K562 (cell line): Measurements from ENCODE around the gene TAF4.

Experiments
- RERE ChIP-seq: sonication (generic); formaldehyde crosslinking; IDR thresholded peaks from 2 replicates; pipeline ENCODE4 v1.8.0; 2023; ENCODE audit warnings: missing genetic modification reagents, mild to moderate bottlenecking, borderline replicate concordance
- TF ChIP-seq, protein P1 (sequence below), 3 experiments: IDR thresholded peaks in 2 of 3; conservative IDR thresholded peaks in 1 of 3; 2 replicates each; pipeline ENCODE4 v1.5.1; 2011 to 2012; ENCODE audit warnings: low read length in 3 of 3, mild to moderate bottlenecking in 3 of 3, control low read depth in 2 of 3, improper control_type of control experiment in 1 of 3, inconsistent platforms in 1 of 3, low read depth in 1 of 3, mixed read lengths in 1 of 3, moderate library complexity in 1 of 3; ENCODE audit not compliant: insufficient read depth in 2 of 3

GRCh38 chr20:61924858-61925554 is 140.7 kb downstream of the TAF4 start:
- no peak for TF ChIP-seq RERE (CRISPR knock-in tag)
- TF ChIP-seq, protein P1, sequence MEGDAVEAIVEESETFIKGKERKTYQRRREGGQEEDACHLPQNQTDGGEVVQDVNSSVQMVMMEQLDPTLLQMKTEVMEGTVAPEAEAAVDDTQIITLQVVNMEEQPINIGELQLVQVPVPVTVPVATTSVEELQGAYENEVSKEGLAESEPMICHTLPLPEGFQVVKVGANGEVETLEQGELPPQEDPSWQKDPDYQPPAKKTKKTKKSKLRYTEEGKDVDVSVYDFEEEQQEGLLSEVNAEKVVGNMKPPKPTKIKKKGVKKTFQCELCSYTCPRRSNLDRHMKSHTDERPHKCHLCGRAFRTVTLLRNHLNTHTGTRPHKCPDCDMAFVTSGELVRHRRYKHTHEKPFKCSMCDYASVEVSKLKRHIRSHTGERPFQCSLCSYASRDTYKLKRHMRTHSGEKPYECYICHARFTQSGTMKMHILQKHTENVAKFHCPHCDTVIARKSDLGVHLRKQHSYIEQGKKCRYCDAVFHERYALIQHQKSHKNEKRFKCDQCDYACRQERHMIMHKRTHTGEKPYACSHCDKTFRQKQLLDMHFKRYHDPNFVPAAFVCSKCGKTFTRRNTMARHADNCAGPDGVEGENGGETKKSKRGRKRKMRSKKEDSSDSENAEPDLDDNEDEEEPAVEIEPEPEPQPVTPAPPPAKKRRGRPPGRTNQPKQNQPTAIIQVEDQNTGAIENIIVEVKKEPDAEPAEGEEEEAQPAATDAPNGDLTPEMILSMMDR (IDR thresholded peaks at IDR 0.05 in 2 of 3, conservative IDR thresholded peaks at IDR 0.05 in 1 of 3; ENCODE audit: insufficient read depth in 2 of 3, low read depth in 1 of 3, low read length in 3 of 3) = no peak
